Measurements from ENCODE around the gene RASGRF1.

GRCh38 chr15:79031201-79031600 is 59.4 kb downstream of the RASGRF1 start:
- TF ChIP-seq EZH2 (IDR thresholded peaks at IDR 0.05) (no peak), POLR2AphosphoS5 (IDR thresholded peaks at IDR 0.05; ENCODE audit: borderline replicate concordance, low read depth, low read length) (no peak)

All from SK-N-MC (cell line).